Esophagus squamous epithelium (tissue), 4 donors: Measurements from ENCODE around the gene ARHGAP35.

Source experiments
- POLR2A ChIP-seq, 4 donors: fragments of 450-650 bp; IDR thresholded peaks; one replicate each; pipeline ENCODE4 v1.6.1; 2017; ENCODE audit warnings: antibody characterized with exemption in 4 of 4, mild to moderate bottlenecking in 4 of 4, moderate library complexity in 3 of 4
- TF ChIP-seq, protein P1 (sequence below), 6 experiments: fragments of 450-650 bp in 4 of 6; fragments of 200-600 bp in 2 of 6; sonication (generic) in 2 of 6; IDR thresholded peaks; one replicate each; pipeline ENCODE4 v1.5.1; 2016 to 2019; ENCODE audit warnings: antibody characterized with exemption in 6 of 6, mild to moderate bottlenecking in 4 of 6, moderate library complexity in 4 of 6

DNA sequence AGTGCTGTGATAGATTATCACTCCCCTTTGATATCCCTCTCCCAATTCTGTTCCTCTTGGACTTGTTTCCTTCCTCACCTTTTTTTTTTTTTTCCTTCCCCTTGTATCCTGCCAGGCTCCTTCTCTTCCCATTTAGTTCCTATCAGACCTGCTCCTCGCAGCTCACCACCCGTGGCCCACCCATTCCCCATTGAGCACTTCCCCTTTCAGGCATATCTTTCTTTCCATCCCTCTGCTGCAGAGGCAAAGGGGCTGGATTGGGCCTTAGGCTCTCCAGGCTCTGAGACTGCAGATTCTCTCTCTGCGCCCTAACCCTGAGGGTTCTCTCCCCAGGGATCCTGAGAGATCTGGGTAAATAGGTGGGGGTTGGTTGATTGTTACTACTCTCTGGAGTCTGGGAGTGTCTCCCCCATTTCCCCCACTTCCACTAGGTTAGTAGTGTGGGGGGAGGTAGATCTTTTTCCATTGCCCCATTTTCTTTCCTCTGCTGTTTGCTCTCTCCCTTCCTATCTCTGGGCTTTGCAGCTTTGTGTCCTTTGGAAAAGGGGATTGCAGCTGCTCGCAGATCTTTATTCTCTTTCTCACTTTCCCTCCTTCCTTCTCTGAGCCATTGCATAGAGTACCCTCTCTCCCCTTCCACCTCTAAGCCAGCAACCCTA, 2.3 kb downstream of the ARHGAP35 start:
- TF ChIP-seq, protein P1, sequence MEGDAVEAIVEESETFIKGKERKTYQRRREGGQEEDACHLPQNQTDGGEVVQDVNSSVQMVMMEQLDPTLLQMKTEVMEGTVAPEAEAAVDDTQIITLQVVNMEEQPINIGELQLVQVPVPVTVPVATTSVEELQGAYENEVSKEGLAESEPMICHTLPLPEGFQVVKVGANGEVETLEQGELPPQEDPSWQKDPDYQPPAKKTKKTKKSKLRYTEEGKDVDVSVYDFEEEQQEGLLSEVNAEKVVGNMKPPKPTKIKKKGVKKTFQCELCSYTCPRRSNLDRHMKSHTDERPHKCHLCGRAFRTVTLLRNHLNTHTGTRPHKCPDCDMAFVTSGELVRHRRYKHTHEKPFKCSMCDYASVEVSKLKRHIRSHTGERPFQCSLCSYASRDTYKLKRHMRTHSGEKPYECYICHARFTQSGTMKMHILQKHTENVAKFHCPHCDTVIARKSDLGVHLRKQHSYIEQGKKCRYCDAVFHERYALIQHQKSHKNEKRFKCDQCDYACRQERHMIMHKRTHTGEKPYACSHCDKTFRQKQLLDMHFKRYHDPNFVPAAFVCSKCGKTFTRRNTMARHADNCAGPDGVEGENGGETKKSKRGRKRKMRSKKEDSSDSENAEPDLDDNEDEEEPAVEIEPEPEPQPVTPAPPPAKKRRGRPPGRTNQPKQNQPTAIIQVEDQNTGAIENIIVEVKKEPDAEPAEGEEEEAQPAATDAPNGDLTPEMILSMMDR (IDR thresholded peaks at IDR 0.05): no peak
- no peak for TF ChIP-seq POLR2A (IDR thresholded peaks at IDR 0.05)
